CD4-positive, CD25-positive, alpha-beta regulatory T cell (primary cell): ENCODE data around the gene MYO16. TPM values are rescaled to one million over a fixed set of nuclear protein-coding genes. Genes with fewer than 3 reads are reported as not detected.

Experiments used
- ATAC-seq, 2 donors: fragments of 150-1000 bp; cut with Tn5 transposase; one replicate each; pipeline ENCODE4 v1.10.0; 2021; ENCODE audit warnings: low read depth in 2 of 2, moderate number of reproducible peaks in 2 of 2, moderate library complexity in 1 of 2
- DNase-seq, 3 donors: peaks; one replicate each; pipeline versions ENCODE4 v3.0.0 to v3.0.0-alpha.2; 2012 to 2022; ENCODE audit warnings: mixed read lengths in 1 of 3
- H3K27ac ChIP-seq: one replicate; pipeline ENCODE4 v1.7.0; 2013; ENCODE audit warnings: mild to moderate bottlenecking, low read length; ENCODE audit not compliant: insufficient read depth, poor library complexity, severe bottlenecking
- H3K27me3 ChIP-seq: one replicate; pipeline ENCODE4 v1.7.0; 2013; ENCODE audit warnings: low read length; ENCODE audit not compliant: control insufficient read depth, insufficient read depth
- H3K36me3 ChIP-seq: one replicate; pipeline ENCODE4 v1.7.0; 2013; ENCODE audit warnings: mild to moderate bottlenecking, low read length, moderate library complexity; ENCODE audit not compliant: control insufficient read depth, insufficient read depth
- H3K4me1 ChIP-seq: 2 replicates; pipeline ENCODE4 v1.7.0; 2013; ENCODE audit warnings: mild to moderate bottlenecking, low read length; ENCODE audit not compliant: insufficient read depth, control insufficient read depth, poor library complexity, severe bottlenecking
- H3K4me3 ChIP-seq: one replicate; pipeline ENCODE4 v1.7.0; 2013; ENCODE audit warnings: low read depth, mild to moderate bottlenecking, low read length, moderate library complexity
- H3K9me3 ChIP-seq, 2 experiments: 1 replicate in 1 of 2; 2 replicates in 1 of 2; pipeline ENCODE4 v1.7.0; 2013; ENCODE audit warnings: low read length in 2 of 2, mild to moderate bottlenecking in 1 of 2, moderate library complexity in 1 of 2; ENCODE audit not compliant: control insufficient read depth in 2 of 2
- H3K27ac Mint-ChIP-seq, 3 donors: one replicate each; pipeline ENCODE4 v1.8.0; 2020 to 2022; ENCODE audit warnings: mild to moderate bottlenecking in 3 of 3, mixed read lengths in 3 of 3, moderate library complexity in 2 of 3
- H3K27me3 Mint-ChIP-seq: one replicate; pipeline ENCODE4 v1.8.0; 2022; ENCODE audit warnings: mild to moderate bottlenecking, mixed read lengths
- H3K36me3 Mint-ChIP-seq: one replicate; pipeline ENCODE4 v1.8.0; 2020; ENCODE audit warnings: mixed read lengths
- H3K4me1 Mint-ChIP-seq, 4 donors: one replicate each; pipeline ENCODE4 v1.8.0; 2020 to 2022; ENCODE audit warnings: mixed read lengths in 4 of 4, mild to moderate bottlenecking in 1 of 4
- H3K4me3 Mint-ChIP-seq, 4 donors: one replicate each; pipeline ENCODE4 v1.8.0; 2020 to 2022; ENCODE audit warnings: mild to moderate bottlenecking in 4 of 4, mixed read lengths in 4 of 4, moderate library complexity in 3 of 4
- H3K9me3 Mint-ChIP-seq, 7 donors: one replicate each; pipeline ENCODE4 v1.8.0; 2020 to 2022; ENCODE audit warnings: mixed read lengths in 7 of 7, mild to moderate bottlenecking in 3 of 7, moderate library complexity in 2 of 7
- polyA plus RNA-seq, 4 donors: library from polyadenylated mRNA; unstranded; fragments of 300-500 nt; fragmentation: Illumina TruSeq; gene quantifications; one replicate each; pipeline ENCODE4 v1.2.3, GENCODE V29; 2021
- total RNA-seq: library from RNA; stranded (reverse); gene quantifications from one replicate; pipeline ENCODE4 v1.2.3, GENCODE V29; 2022

Gene MYO16
- total and polyA plus RNA-seq, 5 donors from 2014 or later, result 0.08 to 2.3 (median 0.29) TPM

- no peak overlapping the region for H3K4me3 Mint-ChIP-seq
- no peaks in the 10 kb centered on the region for H3K36me3 Mint-ChIP-seq
- no peaks in the 10 kb centered on the region for H3K27me3 Mint-ChIP-seq
- H3K27me3 ChIP-seq, result no peaks in the 10 kb centered on the region
- H3K9me3 Mint-ChIP-seq, result no peaks in the 10 kb centered on the region
- DNase-seq (no peak), ATAC-seq (no peak)
- H3K27ac Mint-ChIP-seq, result no peak overlapping the region
- no peaks in the 10 kb centered on the region for H3K9me3 ChIP-seq
- H3K36me3 ChIP-seq, result no peaks in the 10 kb centered on the region
- no peaks in the 10 kb centered on the region for H3K4me1 ChIP-seq
- H3K4me3 ChIP-seq, result no peak overlapping the region
- H3K27ac ChIP-seq, result no peak overlapping the region
- H3K4me1 Mint-ChIP-seq, result peaks cover 0 to 2% (median 0%) of the 10 kb centered on the region in 4 donors
These were observed 329.8 kb downstream of the MYO16 start for GRCh38 chr13:108959234-108959633.

DNA sequence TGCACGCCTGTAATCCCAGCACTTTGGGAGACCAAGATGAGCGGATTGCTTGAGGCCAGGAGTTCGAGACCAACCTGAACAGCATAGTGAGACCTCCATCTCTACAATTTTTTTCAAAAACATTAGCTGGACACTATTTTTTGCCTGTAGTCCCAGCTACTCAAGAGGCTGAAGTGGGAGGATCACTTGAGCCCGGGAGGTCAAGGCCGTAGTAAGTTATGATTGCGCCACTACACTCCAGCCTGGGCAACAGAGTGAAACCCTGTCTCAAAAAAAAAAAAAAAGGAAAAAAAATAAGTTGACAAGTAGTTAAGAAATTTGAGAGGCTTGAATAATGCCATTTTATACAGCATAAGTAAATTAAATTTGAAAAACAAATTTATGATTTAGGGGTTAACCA, 330.6 kb downstream of the MYO16 start:
- Mint-ChIP-seq H3K36me3 (no peaks in the 10 kb centered on the region), H3K27me3 (no peaks in the 10 kb centered on the region), H3K27ac (no peak overlapping the region), H3K4me1 (peaks cover 0 to 2% (median 0%) of the 10 kb centered on the region in 4 donors), H3K9me3 (no peaks in the 10 kb centered on the region), H3K4me3 (no peak overlapping the region)
- DNase-seq (no peak), ATAC-seq (no peak)
- Histone ChIP-seq H3K27ac (no peak overlapping the region), H3K36me3 (no peaks in the 10 kb centered on the region), H3K4me1 (no peaks in the 10 kb centered on the region), H3K9me3 (no peaks in the 10 kb centered on the region), H3K4me3 (no peak overlapping the region), H3K27me3 (no peaks in the 10 kb centered on the region)

DNA sequence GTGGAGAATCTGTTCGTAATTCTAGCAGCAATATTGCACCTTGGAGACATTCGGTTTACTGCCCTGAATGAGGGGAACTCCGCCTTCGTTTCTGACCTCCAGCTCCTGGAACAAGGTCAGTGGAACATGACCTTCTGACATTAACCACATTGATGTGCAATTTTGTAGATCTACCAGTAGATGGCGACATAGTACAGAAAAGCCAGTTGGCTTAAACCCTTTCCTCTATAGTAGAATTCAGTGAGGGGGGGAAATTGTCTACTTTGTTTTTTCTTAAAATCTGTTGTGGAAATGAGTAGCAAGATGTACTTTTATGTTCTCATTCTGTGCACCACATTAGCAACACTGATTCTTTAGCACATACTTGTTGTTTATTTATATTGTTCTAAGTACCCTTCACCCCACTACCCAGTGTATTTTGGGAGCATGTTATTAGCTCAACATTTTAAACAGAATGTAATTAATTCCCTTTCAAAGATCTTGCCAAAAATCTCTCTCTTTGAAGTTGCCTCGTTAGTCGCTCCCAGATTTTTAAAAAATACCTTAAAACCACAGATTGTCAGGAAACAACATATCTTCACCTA, 332.2 kb downstream of the MYO16 start:
- Histone ChIP-seq H3K36me3 (no peaks in the 10 kb centered on the region), H3K9me3 (no peaks in the 10 kb centered on the region), H3K27me3 (no peaks in the 10 kb centered on the region), H3K4me1 (no peaks in the 10 kb centered on the region), H3K4me3 (no peak overlapping the region), H3K27ac (no peak overlapping the region)
- no peak overlapping the region for H3K4me3 Mint-ChIP-seq
- no peaks in the 10 kb centered on the region for H3K9me3 Mint-ChIP-seq
- no peaks in the 10 kb centered on the region for H3K27me3 Mint-ChIP-seq
- ATAC-seq (peak in 1 of 2 donors; percentile 50), DNase-seq (peak in 2 of 3 donors; percentile 49 to 60)
- H3K4me1 Mint-ChIP-seq, result peaks cover 0 to 2% (median 0%) of the 10 kb centered on the region in 4 donors
- H3K27ac Mint-ChIP-seq, result no peak overlapping the region
- H3K36me3 Mint-ChIP-seq, result no peaks in the 10 kb centered on the region

GRCh38 chr13:108962654-108963053, 333.2 kb downstream of the MYO16 start:
- no peaks in the 10 kb centered on the region for H3K36me3 Mint-ChIP-seq
- Histone ChIP-seq H3K4me1 (no peaks in the 10 kb centered on the region), H3K9me3 (no peaks in the 10 kb centered on the region), H3K4me3 (no peak overlapping the region), H3K27ac (no peak overlapping the region), H3K36me3 (no peaks in the 10 kb centered on the region), H3K27me3 (no peaks in the 10 kb centered on the region)
- H3K4me1 Mint-ChIP-seq, result peaks cover 0 to 2% (median 0%) of the 10 kb centered on the region in 4 donors
- no peak for ATAC-seq
- no peak overlapping the region for H3K27ac Mint-ChIP-seq
- no peaks in the 10 kb centered on the region for H3K9me3 Mint-ChIP-seq
- H3K4me3 Mint-ChIP-seq, result no peak overlapping the region
- H3K27me3 Mint-ChIP-seq, result no peaks in the 10 kb centered on the region
- DNase-seq, result no peak

DNA sequence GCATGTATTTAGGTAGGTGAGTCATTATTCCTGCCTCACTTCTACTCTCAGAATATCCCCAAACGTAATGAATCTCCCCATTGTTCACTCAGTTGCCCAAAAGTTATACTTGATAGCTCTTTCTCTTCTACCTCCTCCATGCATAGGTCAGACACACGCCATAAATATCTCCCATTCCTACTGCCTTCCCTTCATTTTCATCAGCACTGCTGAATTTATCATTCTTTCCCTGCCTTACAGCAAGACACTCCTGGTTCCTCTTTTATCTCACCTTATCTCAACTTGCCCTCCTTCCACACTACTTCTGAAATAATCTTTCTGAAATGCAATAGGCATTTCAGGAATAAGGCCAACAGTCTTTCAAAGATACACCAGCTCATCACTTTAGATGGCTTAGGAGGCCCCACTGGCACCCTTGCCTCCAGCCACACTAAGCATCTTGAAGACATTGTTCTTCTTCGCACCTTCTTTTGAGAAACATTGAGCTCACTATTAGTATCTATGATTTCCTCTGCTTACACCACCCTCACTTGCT, 333.9 kb downstream of the MYO16 start:
- Mint-ChIP-seq H3K27ac (no peak overlapping the region), H3K27me3 (no peaks in the 10 kb centered on the region), H3K4me3 (no peak overlapping the region), H3K9me3 (no peaks in the 10 kb centered on the region), H3K36me3 (no peaks in the 10 kb centered on the region), H3K4me1 (peaks cover 0 to 2% (median 0%) of the 10 kb centered on the region in 4 donors)
- no peak overlapping the region for H3K27ac ChIP-seq
- ATAC-seq, result no peak
- no peaks in the 10 kb centered on the region for H3K36me3 ChIP-seq
- DNase-seq, result no peak
- H3K4me3 ChIP-seq, result no peak overlapping the region
- H3K27me3 ChIP-seq, result no peaks in the 10 kb centered on the region
- no peaks in the 10 kb centered on the region for H3K9me3 ChIP-seq
- H3K4me1 ChIP-seq, result no peaks in the 10 kb centered on the region

DNA sequence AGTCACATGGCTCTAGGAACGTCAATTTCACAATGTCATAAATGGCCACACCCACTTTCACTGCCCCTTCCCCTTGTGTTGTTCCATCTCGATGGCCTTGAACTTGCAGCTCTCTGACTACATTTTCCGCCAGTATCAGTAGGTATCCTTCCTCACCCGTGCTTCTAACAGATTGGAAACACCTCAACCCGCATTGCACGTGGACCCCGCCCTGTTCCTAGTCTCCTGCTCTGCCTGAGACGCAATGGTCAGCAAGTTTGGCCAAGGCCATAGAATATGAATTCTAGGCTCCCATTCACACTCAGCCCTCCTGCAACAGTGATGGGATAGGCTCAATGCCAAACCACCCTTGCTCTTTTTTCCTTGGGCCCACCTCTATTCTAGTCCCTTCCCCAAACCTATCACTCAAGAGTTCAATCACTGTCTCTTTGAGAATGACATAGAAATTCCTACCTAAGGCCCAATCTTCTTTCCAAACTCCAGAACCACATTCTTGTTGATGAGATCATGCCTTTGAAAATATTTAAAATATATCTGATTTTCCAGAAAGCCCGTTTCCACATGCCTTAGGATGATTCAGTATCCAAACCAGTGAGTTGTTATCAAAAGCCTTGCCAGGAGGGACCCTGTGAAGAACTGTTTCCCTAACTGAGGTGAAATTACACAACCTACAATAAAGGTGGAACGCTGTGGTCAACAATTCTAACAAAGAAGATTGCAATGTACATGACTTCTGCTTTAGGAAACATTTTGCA, 334.6 kb downstream of the MYO16 start:
- Mint-ChIP-seq H3K4me1 (peaks cover 0 to 2% (median 0%) of the 10 kb centered on the region in 4 donors), H3K4me3 (no peak overlapping the region), H3K27ac (no peak overlapping the region), H3K36me3 (no peaks in the 10 kb centered on the region), H3K27me3 (no peaks in the 10 kb centered on the region), H3K9me3 (no peaks in the 10 kb centered on the region)
- Histone ChIP-seq H3K4me3 (no peak overlapping the region), H3K27ac (no peak overlapping the region), H3K9me3 (no peaks in the 10 kb centered on the region), H3K4me1 (no peaks in the 10 kb centered on the region), H3K36me3 (no peaks in the 10 kb centered on the region), H3K27me3 (no peaks in the 10 kb centered on the region)
- ATAC-seq (no peak), DNase-seq (no peak)

DNA sequence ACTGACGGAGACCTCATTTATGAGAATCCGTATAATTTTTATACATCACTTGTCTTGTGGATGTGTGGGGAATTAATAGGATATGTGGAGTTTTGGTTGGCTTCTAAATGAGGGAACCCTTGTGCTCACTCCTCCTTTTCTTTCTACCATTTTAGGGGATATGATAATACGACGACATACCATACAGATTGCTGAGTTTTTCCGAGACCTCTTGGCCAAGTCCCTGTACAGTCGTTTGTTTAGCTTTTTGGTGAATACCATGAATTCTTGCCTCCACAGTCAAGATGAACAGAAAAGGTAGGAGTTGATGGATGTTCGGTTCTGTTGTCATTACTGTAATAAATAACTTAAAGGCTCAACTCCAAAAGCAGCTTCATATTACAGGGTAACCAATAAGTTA, 335.2 kb downstream of the MYO16 start:
- Histone ChIP-seq H3K9me3 (no peaks in the 10 kb centered on the region), H3K27ac (no peak overlapping the region), H3K4me3 (no peak overlapping the region), H3K27me3 (no peaks in the 10 kb centered on the region), H3K4me1 (no peaks in the 10 kb centered on the region), H3K36me3 (no peaks in the 10 kb centered on the region)
- Mint-ChIP-seq H3K4me1 (peaks cover 0 to 2% (median 0%) of the 10 kb centered on the region in 4 donors), H3K27me3 (no peaks in the 10 kb centered on the region), H3K27ac (no peak overlapping the region), H3K9me3 (no peaks in the 10 kb centered on the region), H3K4me3 (no peak overlapping the region), H3K36me3 (no peaks in the 10 kb centered on the region)
- no peak for ATAC-seq
- DNase-seq, result no peak

GRCh38 chr13:108967371-108967770, 338.0 kb downstream of the MYO16 start:
- H3K27ac Mint-ChIP-seq, result no peak overlapping the region
- H3K27me3 Mint-ChIP-seq, result no peaks in the 10 kb centered on the region

More at GRCh38 chr13:108967371-108967770, 338.0 kb downstream of the MYO16 start:
- Histone ChIP-seq H3K27me3 (no peaks in the 10 kb centered on the region), H3K27ac (no peak overlapping the region), H3K4me3 (no peak overlapping the region), H3K9me3 (no peaks in the 10 kb centered on the region), H3K4me1 (no peaks in the 10 kb centered on the region), H3K36me3 (no peaks in the 10 kb centered on the region)
- H3K4me3 Mint-ChIP-seq, result no peak overlapping the region
- no peaks in the 10 kb centered on the region for H3K4me1 Mint-ChIP-seq
- DNase-seq (no peak), ATAC-seq (no peak)
- no peaks in the 10 kb centered on the region for H3K36me3 Mint-ChIP-seq
- H3K9me3 Mint-ChIP-seq, result no peaks in the 10 kb centered on the region
